Measurements from ENCODE around the gene ZNF343.
"Not testable (repeated sequence)": the region's sequence is repeated elsewhere in the genome, so short reads cannot be mapped to it uniquely, and the experiment has no call there.

ZNF343 gene

DNA sequence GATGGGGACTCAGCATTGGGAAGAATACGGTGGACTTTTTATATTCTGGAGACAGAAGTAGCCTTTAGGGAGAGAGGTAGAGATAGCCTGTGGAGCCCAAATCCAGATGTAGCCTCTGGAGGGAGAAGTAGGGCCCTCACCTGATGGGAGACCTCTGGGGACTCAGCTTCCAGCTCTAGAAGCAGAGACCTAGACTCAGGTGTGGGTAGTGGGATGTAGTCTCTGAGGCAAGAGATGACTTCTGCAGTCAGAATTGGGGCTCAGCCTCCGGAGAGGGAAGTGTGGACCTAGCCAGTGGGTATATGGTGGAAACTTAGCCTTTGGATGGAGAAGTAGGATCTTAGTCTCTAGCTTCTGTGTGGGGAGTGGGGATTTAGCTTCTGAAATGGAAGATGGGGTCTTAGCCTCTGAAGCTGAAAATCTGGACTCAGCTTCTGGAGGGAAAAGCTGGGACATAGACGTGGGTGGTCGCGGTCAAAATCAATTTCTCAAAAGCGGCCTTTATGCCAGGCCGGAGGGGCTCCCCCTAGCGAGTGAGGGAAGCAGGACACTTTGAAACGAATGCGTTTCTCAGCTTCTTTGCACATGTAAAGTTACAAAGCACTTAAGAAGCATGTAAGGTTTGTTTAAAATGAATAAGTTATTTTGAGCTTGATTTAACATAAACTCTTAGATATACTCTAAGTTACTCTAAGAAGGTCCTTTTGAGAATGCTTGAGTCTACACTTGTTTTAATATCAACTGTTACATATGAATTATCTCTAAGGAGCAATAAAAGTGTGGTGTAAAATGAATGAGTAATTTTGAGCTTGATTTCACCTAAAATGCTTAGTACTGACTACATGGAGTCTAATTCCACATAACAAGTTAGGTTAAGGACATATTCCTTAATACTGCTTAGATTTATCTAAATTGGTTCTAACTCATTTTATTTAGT lies 12.9 kb upstream of the ZNF343 start:
- DNase-seq: peak in 11 of 56 donors; percentile 3 to 48 (median 26)

DNA sequence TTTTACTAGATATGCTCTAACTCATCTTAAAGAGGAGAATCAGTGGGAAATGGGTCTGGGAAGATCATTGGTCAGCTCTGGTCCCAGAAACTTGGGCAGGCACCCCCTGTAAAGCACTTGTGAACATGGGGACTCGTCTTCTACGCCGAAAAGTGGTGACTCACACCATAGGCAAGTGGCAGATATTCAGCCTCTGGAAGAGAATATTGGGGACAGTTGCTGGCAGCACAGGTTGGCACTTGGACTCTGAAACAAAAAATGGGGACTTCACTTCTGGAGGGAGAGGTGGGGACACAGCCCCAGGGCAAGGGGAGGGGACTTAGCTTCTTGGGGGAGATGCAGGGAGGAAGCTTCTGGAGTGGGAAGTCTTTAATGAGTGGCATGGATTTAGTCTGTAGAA lies 11.9 kb upstream of the ZNF343 start:
- DNase-seq: no peak

DNA sequence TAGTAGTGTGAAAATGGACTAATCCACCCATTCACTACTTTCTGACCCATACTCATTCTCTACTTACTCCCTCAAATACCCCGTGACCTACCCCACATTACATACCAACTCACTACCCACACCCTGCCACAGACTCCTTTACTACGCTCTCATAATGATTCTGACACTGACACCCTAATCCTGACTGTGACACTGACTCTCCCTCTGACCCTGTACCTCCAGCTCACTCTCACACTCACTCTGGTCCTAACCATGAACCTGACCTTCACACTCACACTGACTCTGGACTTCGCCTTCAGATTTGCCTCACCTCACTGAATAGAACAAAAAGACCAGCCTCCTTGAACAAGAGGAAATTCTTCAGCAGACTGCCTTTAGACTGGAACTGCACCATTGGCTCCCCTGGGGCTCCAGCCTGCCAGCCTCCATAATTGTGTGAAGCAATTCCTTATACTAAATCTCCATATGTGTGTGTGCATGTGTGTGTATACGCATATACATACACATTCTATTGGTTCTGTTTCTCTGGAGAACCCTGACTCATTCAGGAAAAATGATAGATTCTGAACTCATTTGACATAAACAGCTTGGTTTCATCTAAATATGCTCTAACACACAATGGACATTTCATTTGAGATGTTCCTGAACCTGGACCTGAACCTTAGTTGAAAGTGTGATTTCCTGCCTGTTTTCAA lies 10.5 kb upstream of the ZNF343 start:
- DNase-seq: no peak

DNA sequence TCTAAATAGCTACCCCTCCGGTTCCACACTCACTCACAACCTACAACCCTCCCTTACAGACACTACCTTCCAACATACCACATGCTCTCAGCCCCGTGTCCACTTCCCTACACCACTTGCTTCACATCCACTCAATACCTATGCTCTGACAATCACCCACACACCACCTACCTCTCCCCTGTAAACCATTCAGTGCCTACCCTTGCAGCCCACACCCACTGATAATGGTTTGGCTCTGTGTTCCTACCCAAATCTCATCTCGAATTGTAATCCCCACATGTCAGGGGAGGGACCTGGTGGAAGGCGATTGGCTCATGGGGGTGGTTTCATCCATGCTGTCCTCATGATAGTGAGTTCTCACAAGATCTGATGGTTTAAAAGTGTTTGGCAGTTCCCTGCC lies 9.8 kb upstream of the ZNF343 start:
- DNase-seq: no peak

DNA sequence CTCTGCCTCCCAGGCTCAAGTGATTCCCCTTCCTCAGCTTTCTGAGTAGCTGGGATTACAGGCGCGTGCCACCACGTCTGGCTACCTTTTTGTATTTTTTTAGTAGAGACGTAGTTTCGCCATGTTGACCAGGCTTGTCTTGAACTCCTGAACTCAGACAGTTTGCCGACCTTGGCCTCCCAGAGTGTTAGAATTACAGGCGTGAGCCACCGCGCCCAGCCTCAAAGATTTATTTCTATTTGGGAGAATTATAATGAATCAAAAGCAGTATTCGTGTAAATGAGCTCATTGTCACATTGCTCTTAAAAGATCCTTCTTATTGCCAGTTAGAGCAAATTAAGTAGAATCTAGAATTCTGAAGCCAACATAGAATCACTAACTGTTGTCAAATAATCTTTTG lies 9.4 kb upstream of the ZNF343 start:
- DNase-seq: no peak

DNA sequence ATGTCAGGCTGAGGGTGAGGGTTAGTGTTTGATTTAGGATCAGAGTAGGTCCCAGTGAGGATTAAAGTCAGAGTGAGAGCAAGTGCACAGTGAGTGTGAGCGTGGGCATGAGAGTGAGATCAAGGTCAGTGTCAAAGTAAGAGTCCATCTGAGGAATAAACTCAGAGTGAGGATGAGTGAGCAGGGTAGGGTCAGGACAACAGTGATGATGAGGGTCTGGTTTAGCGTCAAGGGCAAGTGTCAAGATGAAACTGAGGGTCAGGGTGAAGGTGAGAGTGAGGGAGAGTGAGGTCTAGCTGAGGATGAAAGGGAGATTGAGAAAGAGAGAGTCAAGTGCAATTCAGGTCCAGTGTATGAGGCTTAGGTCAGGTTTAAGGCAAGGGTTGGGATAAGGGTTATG lies 7.7 kb upstream of the ZNF343 start:
- DNase-seq: no peak

DNA sequence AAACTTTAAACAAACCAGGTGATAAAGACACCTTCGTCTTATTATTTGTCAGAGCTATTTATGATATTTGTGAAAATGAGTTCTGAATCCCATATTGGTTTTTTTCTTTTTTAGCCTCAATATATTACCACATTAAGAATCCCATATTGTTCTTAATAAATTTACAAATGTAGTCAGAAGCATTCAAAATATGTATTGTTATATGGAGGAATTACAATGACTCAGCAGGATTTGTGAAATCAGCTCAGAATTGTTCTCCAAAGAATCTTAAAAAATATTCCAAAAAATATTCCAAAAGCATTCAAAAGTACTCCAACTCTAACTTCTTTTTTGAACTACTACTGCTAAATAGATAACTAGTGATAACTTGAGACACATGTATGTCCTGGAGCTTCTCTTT lies 6.5 kb upstream of the ZNF343 start:
- DNase-seq: no peak

DNA sequence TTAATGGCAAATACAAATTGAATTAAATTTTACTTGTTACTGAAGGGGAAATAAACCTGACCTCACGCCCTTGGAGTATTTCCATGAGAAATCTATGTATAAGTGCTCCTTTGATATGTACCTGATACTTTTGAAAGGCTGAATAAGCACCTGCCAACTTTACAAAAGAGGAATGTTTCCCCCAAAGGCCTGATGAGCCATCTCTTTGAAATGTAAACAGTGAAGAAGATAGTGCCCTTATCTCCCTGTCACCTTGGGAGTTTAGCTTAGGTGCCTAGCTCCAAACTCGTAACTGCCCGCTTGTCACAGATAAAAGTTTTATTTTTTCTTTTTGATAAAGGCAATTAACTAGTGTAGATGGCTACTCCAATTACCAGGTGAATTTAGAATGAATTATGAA lies 1.1 kb upstream of the ZNF343 start:
- DNase-seq: no peak

DNA sequence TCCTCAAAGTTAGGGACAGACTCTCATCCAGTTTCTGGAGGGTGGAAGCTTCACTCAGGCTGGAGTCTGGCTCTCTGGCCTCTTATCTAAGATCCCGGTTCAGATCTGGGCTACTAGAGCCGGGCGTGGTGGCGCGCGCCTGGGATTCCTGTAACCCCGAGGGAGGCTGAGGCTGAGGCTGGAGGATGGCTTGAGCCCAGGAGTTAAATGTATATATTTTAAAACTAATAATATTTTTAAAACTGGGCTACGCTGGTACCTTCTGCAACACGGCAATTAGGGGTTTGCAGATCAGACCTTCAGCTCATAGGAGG lies 710 bp upstream of the ZNF343 start:
- DNase-seq: peak in 1 of 56 donors; percentile 26

DNA sequence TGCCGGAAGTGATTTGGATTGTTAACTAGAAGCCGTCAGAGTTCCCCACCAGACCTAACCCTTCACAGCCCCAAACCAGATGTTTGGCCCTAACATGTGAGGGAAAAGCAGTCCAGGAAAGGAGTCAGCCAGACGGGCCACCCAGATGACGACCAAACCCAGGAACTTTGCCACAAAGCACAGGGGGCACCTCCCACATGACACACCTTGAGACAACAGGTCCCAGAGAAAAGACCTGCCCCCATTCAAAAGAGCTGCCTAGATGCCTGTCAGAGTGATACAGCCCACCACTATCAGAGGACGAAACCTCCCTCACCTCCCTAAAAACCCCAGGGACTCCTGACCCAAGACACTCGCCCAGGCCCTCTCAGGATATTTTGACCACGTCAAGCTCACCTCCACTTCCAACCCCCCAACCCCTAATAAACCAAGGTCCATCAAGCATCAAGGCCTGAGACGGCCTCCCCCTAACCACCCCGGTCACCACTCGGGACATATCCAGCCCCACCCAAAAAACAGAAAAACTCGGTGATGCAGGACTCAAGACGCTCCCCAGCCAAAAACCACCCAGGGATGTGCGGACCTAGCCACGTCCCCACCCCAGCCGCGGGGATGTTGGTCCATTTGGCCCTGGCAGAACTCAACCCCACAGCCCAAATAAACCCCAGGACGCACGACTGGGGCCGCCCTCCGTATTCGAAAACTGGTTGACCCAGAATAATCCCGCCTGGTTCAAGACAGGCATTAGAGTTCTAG lies 662 bp downstream of the ZNF343 start:
- DNase-seq: peak in 2 of 56 donors; percentile 17 to 33

DNA sequence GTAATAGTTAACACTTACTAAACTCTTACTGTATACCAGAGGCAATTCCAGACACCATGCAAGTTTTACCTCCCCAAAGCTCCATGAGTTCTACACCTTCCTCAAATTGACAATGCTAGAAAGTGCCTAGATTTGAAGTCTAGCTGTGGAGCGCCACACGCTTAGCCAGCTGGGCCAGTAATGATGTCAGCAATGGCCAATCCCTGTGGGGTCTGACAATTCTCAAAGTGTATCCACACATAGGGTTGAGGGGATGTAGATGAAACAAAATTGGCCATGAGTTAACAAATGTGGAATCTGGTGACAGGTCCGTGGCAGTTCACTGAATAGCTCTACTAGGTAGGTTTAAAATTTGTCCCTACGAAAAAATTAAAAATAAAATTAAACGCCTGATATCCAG lies 1.3 kb downstream of the ZNF343 start:
- DNase-seq: no peak

DNA sequence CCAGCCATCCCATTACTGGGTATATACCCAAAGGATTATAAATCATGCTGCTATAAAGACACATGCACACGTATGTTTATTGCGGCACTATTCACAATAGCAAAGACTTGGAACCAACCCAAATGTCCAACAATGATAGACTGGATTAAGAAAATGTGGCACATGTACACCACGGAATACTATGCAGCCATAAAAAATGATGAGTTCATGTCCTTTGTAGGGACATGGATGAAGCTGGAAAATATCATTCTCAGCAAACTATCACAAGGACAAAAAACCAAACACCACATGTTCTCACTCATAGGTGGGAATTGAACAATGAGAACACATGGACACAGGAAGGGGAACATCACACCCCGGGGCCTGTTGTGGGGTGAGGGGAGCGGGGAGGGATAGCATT lies 2.3 kb downstream of the ZNF343 start:
- not testable (repeated sequence) for DNase-seq

DNA sequence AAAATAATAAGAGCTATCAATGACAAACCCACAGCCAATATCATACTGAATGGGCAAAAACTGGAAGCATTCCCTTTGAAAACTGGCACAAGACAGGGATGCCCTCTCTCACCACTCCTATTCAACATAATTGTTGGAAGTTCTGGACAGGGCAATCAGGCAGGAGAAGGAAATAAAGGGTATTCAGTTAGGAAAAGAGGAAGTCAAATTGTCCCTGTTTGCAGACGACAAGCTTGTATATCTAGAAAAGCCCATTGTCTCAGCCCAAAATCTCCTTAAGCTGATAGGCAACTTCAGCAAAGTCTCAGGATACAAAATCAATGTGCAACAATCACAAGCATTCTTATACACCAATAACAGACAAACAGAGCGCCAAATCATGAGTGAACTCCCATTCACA lies 3.9 kb downstream of the ZNF343 start:
- not testable (repeated sequence) for DNase-seq

DNA sequence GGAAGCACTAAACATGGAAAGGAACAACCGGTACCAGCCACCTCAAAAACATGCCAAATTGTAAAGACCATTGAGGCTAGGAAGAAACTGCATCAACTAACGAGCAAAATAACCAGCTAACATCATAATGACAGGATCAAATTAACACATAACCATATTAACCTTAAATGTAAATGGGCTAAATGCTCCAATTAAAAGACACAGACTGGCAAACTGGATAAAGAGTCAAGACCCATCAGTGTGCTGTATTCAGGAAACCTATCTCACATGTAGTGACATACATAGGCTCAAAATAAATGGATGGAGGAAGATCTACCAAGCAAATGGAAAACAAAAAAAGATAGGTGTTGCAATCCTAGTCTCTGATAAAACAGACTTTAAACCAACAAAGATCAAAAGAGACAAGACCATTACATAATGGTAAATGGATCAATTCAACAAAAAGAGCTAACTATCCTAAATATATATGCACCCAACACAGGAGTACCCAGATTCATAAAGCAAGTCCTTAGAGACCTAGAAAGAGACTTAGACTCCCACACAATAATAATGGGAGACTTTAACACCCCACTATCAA lies 5.8 kb downstream of the ZNF343 start:
- not testable (repeated sequence) for DNase-seq

DNA sequence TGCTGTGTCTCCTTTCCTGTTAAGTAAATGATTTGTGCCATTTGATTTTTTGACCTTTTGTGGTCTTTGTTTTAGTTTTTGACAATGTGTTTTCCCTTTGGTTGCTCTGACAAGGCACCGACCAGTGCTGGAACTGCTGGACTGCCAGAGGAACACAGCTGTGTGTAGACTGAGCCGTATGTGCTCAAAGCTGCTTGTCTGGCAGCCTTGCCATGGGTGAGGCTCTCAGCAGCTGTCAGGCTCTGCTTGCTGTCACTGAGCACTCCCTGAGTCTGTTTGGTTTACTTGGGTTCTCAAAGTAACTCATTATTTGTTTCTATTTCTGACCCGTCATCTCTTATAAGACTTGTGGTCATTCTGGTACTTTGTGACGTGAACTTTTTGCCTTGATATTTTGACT lies 23.1 kb downstream of the ZNF343 start:
- DNase-seq: no peak

DNA sequence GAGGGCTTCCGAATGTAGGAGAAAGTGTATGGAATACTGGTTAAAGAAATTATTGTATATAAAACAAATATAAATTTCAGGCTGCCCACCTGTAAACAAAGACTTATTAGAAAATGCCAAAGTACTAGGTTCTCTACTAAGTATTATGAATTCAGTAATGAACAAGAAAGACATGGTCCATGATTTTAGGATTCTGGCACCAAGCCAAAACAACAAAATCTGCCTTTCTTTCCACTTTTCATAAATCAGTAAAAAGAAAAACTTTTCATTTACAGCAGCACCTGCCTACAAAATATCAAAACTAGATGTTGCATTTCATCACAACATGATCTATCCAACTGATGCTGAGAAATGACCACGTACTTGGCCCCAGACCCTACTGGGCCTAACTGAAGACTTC lies 23.6 kb downstream of the ZNF343 start:
- DNase-seq: no peak

DNA sequence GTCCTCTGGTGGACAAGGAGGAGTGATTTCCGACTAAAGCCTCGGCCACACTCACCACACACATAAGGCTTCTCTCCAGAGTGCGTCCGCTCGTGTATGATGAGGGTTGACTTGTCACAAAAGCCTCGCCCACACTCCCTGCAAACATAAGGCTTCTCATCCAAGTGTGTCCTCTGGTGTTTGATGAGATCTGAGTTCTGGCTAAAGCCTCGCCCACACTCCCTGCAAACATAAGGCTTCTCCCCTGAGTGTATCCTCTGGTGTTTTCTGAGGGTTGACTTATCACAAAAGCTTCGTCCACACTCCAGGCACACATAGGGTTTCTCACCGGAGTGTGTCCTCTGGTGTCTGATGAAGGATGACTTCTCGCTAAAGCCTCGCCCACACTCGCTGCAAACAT lies 25.2 kb downstream of the ZNF343 start:
- DNase-seq: peak in 13 of 56 donors; percentile 4 to 37 (median 17)

DNA sequence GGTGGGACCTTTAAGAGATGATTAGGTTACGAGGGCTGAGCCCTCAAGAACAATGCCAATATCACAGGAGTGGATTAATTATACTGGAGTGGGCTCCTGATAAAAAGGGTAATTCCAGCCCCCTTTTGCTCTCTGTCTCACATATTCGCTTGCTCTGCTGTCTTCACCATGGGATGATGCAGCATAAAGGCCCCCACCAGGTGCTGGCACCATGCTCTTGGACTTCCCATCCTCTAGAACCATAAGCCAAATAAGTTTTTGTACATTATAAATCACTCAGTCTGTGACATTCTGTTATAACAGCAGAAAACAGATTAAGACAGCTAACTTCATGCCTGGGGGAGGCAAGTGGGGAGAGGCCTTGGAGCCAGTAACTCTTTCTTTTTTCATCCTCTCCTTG lies 28.3 kb downstream of the ZNF343 start:
- DNase-seq: no peak

DNA sequence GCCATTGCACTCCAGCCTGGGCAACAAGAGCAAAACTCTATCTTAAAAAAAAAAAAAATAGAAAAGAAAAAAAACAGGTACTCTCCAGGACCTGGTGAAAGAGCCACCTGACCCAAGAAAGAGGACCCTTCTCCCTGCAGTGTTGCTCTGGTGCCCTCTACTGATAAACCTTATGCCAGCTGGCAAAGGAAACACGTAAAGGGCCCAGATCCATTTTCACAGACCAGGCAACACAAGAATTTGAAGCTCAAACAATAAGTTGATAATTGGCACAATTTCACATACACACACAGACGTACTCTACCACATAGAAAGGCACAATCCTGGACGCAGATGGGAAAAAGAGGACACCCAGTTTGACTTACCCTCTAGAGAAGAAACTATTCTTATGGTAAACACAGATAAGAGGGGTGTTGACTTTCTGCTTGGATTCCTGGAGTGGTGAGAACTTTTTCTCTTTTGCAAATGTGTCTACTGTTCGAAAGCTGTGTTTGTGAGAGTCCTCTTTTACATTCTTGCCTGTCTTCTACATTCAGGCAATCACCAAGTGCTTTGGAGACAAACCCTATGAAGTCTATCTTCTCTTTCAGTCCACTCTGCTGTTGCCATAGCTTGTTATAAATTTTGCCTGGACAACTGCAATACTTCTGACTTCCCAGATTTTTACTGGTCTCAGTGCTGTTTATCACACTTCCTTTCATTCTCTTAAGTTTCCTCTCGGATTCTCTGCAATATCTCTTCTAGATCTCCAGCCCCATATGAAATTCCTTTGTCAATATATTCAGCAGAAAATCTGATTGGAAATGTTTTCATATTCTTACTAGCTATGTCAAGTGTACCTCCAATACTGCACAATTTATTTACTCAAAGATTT lies 31.7 kb downstream of the ZNF343 start:
- no peak for DNase-seq

DNA sequence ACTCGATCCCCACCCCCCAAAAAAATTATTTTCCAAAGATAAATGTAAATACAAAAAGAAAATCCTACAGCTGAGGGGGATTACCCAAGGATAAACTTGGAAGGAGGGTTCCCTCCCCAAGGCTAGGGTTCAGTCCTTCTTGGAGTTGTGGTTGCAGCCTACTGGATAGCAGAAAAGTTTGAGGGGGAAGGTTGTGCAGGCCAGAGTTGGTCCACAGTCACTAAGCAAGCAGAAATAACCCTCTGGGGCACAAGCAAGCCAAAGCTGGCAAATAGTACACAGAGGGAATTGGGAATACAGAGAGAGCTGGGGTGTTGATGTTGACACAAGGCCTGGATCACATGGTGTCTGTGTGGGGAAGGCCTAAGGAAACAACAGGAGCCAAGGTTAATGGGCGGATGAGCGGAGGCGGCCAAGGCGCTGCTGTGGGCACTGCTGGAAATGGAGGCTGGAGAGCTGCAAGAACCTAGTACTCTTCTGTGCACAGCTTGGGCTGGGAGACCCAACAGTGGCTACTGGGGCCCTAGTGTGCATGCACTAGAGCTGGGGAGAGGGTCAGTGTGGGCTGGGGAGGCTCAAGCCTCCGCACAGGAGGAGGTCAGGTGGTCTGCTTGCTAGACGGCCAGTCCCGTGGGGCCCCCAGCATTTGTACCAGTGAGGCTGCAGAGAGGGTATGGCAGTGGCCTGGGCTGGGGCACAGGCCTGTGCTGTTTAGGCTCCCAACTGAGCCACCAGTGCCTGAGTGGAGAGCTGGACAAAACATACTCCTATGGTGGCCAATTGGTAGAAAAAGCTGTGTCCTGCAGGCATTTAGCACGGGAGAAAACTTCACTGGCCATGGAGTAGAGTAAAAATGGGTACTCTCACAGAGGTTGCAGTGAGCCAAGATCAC lies 32.6 kb downstream of the ZNF343 start:
- no peak for DNase-seq

Measured in amygdala (tissue), 56 donors.